ENCODE results near the gene CERS4.

GRCh38 chr19:8255426-8256125 is 46.4 kb downstream of the CERS4 start:
- TF ChIP-seq, protein P1, sequence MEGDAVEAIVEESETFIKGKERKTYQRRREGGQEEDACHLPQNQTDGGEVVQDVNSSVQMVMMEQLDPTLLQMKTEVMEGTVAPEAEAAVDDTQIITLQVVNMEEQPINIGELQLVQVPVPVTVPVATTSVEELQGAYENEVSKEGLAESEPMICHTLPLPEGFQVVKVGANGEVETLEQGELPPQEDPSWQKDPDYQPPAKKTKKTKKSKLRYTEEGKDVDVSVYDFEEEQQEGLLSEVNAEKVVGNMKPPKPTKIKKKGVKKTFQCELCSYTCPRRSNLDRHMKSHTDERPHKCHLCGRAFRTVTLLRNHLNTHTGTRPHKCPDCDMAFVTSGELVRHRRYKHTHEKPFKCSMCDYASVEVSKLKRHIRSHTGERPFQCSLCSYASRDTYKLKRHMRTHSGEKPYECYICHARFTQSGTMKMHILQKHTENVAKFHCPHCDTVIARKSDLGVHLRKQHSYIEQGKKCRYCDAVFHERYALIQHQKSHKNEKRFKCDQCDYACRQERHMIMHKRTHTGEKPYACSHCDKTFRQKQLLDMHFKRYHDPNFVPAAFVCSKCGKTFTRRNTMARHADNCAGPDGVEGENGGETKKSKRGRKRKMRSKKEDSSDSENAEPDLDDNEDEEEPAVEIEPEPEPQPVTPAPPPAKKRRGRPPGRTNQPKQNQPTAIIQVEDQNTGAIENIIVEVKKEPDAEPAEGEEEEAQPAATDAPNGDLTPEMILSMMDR (IDR thresholded peaks at IDR 0.05) = no peak
- TF ChIP-seq POLR2A (IDR thresholded peaks at IDR 0.05) (no peak), POLR2AphosphoS5 (IDR thresholded peaks at IDR 0.05) (no peak)
